Activated T-cell treated with anti-CD3 and anti-CD28 coated beads for 4 hours (primary cell): ENCODE data around the gene CHD9.
"Not testable (repeated sequence)": the region's sequence is repeated elsewhere in the genome, so short reads cannot be mapped to it uniquely, and the experiment has no call there.

ENCODE experiments used
- DNase-seq: peaks from one replicate; pipeline ENCODE4 v3.0.0-alpha.2; 2020

Gene CHD9

GRCh38 chr16:53211253-53211652 lies 156.5 kb downstream of the CHD9 start:
- no peak for DNase-seq

GRCh38 chr16:53212893-53213223 lies 158.1 kb downstream of the CHD9 start:
- no peak for DNase-seq

GRCh38 chr16:53213542-53213941 lies 158.8 kb downstream of the CHD9 start:
- DNase-seq = no peak

- DNase-seq = no peak
Measured at GRCh38 chr16:53216798-53217197, 162.0 kb downstream of the CHD9 start.

GRCh38 chr16:53219371-53219770 lies 164.6 kb downstream of the CHD9 start:
- DNase-seq = no peak

- no peak for DNase-seq
Measured at GRCh38 chr16:53219795-53220454, 165.1 kb downstream of the CHD9 start.

GRCh38 chr16:53220585-53220984 lies 165.8 kb downstream of the CHD9 start:
- no peak for DNase-seq

- no peak for DNase-seq
Measured at GRCh38 chr16:53224951-53225533, 170.3 kb downstream of the CHD9 start.

- no peak for DNase-seq
Measured at GRCh38 chr16:53232826-53233529, 178.2 kb downstream of the CHD9 start.

GRCh38 chr16:53234836-53235235 lies 180.0 kb downstream of the CHD9 start:
- DNase-seq = no peak

GRCh38 chr16:53235851-53236250 lies 181.1 kb downstream of the CHD9 start:
- no peak for DNase-seq

GRCh38 chr16:53249331-53249730 lies 194.5 kb downstream of the CHD9 start:
- no peak for DNase-seq

- no peak for DNase-seq
Measured at GRCh38 chr16:53257001-53257400, 202.2 kb downstream of the CHD9 start.

- DNase-seq = no peak
Measured at GRCh38 chr16:53258809-53259208, 204.0 kb downstream of the CHD9 start.

GRCh38 chr16:53261276-53261675 lies 206.5 kb downstream of the CHD9 start:
- no peak for DNase-seq

- DNase-seq = no peak
Measured at GRCh38 chr16:53262645-53263044, 207.9 kb downstream of the CHD9 start.

- DNase-seq = no peak
Measured at GRCh38 chr16:53266156-53266555, 211.4 kb downstream of the CHD9 start.

GRCh38 chr16:53278498-53278897 lies 223.7 kb downstream of the CHD9 start:
- not testable (repeated sequence) for DNase-seq

GRCh38 chr16:53281280-53281679 lies 226.5 kb downstream of the CHD9 start:
- no peak for DNase-seq

GRCh38 chr16:53281859-53282258 lies 227.1 kb downstream of the CHD9 start:
- no peak for DNase-seq

- no peak for DNase-seq
Measured at GRCh38 chr16:53282328-53282727, 227.5 kb downstream of the CHD9 start.

- no peak for DNase-seq
Measured at GRCh38 chr16:53282975-53283946, 228.5 kb downstream of the CHD9 start.

GRCh38 chr16:53285236-53285635 lies 230.4 kb downstream of the CHD9 start:
- no peak for DNase-seq
